ENCODE results near the gene FAM83C. TPM values are rescaled to one million over a fixed set of nuclear protein-coding genes. Genes with fewer than 3 reads are reported as not detected.

FAM83C gene
- total and polyA plus RNA-seq, 10 of the 15 experiments (the other 5 are each of a cell fraction or from before 2014, with no cell fraction given): not detected

- BruUV-seq (replicated peaks): no TSS peak
These were observed 8.4 kb upstream of the FAM83C start for GRCh38 chr20:35300469-35301262.

More at GRCh38 chr20:35300469-35301262, 8.4 kb upstream of the FAM83C start:
- FAIRE-seq (no peak), DNase-seq (ENCODE audit: low read depth, low spot score) (no peak), ATAC-seq (no peak)
- ChIA-PET RAD21 (ENCODE audit: unreplicated experiment) (no interaction called here), POLR2A (no interaction called here), SMC1A (ENCODE audit: uncharacterized antibody, unreplicated experiment) (interaction anchor here (0.8 to 1.1 kb wide), 3 partner anchors 29 to 1013 kb away, joined by 3 to 4 read pairs (median 3); no protein-coding TSS in a partner anchor), CTCF (interaction anchor here (0.7 to 1.2 kb wide), 5 partner anchors 9 to 147 kb away, joined by 3 read pairs; no protein-coding TSS in a partner anchor)
- Histone ChIP-seq H3K27ac (ENCODE audit: control insufficient read depth, insufficient read depth) (no peak overlapping the region), H4K20me1 (ENCODE audit: control insufficient read depth, insufficient read depth) (no peaks in the 10 kb centered on the region), H2AFZ (ENCODE audit: control insufficient read depth, low read depth, low read length) (no peak overlapping the region), H3K4me1 (ENCODE audit: control insufficient read depth, insufficient read depth, low read length) (peaks cover 3% of the 10 kb centered on the region), H3K4me3 (no peak overlapping the region), H3K9ac (ENCODE audit: control insufficient read depth, insufficient read depth, low read length) (no peak overlapping the region), H3K79me2 (ENCODE audit: control insufficient read depth, insufficient read depth, low read length) (no peaks in the 10 kb centered on the region), H3K9me3 (replicated peaks; ENCODE audit: control insufficient read depth, insufficient read depth, low read length) (no peaks in the 10 kb centered on the region), H3K27me3 (replicated peaks in 1 of 2; ENCODE audit: control insufficient read depth in 2 of 2, insufficient read depth in 2 of 2, low read length in 1 of 2) (no peaks in the 10 kb centered on the region), H3K4me2 (ENCODE audit: control insufficient read depth, insufficient read depth) (no peak overlapping the region), H3K36me3 (ENCODE audit: control insufficient read depth in 2 of 2, insufficient read depth in 2 of 2, low read length in 1 of 2) (peaks cover 0 to 5% of the 10 kb centered on the region in 2 experiments; a peak in 1 of 4 replicates)
- TF ChIP-seq CREB1 (IDR thresholded peaks at IDR 0.05; ENCODE audit: low read depth) (no peak), IKZF2 (IDR thresholded peaks at IDR 0.05) (no peak), POLR2AphosphoS5 (IDR thresholded peaks at IDR 0.05; ENCODE audit: low read length) (no peak), TAF1 (IDR thresholded peaks at IDR 0.05; ENCODE audit: borderline replicate concordance, low read depth, low read length) (no peak), ZNF274 (IDR thresholded peaks at IDR 0.05; ENCODE audit: insufficient read depth, insufficient read length) (no peak), SREBF1 (IDR thresholded peaks at IDR 0.05; ENCODE audit: low read length) (no peak), SPI1 (IDR thresholded peaks at IDR 0.05; ENCODE audit: borderline replicate concordance, insufficient read depth, low read depth, low read length) (no peak), RELA (IDR thresholded peaks at IDR 0.05; ENCODE audit: borderline replicate concordance, partially characterized antibody) (no peak), RCOR1 (conservative IDR thresholded peaks at IDR 0.05; ENCODE audit: low read depth, low read length) (no peak), SP1 (IDR thresholded peaks at IDR 0.05; ENCODE audit: low read depth, low read length) (no peak), SUZ12 (IDR thresholded peaks at IDR 0.05; ENCODE audit: unreplicated experiment) (no peak)
- TF ChIP-seq, protein P1, sequence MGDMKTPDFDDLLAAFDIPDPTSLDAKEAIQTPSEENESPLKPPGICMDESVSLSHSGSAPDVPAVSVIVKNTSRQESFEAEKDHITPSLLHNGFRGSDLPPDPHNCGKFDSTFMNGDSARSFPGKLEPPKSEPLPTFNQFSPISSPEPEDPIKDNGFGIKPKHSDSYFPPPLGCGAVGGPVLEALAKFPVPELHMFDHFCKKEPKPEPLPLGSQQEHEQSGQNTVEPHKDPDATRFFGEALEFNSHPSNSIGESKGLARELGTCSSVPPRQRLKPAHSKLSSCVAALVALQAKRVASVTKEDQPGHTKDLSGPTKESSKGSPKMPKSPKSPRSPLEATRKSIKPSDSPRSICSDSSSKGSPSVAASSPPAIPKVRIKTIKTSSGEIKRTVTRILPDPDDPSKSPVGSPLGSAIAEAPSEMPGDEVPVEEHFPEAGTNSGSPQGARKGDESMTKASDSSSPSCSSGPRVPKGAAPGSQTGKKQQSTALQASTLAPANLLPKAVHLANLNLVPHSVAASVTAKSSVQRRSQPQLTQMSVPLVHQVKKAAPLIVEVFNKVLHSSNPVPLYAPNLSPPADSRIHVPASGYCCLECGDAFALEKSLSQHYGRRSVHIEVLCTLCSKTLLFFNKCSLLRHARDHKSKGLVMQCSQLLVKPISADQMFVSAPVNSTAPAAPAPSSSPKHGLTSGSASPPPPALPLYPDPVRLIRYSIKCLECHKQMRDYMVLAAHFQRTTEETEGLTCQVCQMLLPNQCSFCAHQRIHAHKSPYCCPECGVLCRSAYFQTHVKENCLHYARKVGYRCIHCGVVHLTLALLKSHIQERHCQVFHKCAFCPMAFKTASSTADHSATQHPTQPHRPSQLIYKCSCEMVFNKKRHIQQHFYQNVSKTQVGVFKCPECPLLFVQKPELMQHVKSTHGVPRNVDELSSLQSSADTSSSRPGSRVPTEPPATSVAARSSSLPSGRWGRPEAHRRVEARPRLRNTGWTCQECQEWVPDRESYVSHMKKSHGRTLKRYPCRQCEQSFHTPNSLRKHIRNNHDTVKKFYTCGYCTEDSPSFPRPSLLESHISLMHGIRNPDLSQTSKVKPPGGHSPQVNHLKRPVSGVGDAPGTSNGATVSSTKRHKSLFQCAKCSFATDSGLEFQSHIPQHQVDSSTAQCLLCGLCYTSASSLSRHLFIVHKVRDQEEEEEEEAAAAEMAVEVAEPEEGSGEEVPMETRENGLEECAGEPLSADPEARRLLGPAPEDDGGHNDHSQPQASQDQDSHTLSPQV (IDR thresholded peaks at IDR 0.05): no peak
- intact Hi-C loops (cut with micrococcal nuclease; ENCODE audit: unreplicated experiment): no loop called here
- WGBS (ENCODE audit: insufficient coverage, insufficient replicate concordance, low lambda C conversion rate, missing lambda C conversion rate): 80% methylated on average over 4 of the region's 4 CpGs
- in situ Hi-C loops (cut with MboI): loop anchor here (5.0 kb wide), 1 partner anchor 147 kb away; no protein-coding TSS in a partner anchor
